ENCODE results near the gene CAMTA1.

CAMTA1 gene

DNA sequence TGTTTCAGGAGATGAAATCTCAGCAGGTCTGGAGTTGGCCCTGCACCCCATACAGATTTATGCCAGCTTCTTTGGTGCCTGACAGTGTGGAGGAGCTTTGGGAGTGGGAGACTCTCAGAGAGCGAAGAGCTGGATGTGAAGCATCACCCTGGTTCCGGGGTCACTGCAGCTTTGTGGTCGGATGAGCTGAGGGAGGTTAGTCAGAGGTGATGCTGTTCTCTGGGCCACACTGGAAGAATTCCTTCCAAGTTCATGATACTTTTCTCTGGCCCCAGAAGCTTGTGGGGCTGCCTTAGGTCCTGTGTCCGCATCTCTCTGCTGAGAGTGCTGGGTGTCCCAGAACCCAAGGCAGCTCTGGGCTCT, 467.8 kb downstream of the CAMTA1 start:
- no peak for DNase-seq

GRCh38 chr1:7253988-7254587, 468.8 kb downstream of the CAMTA1 start:
- no peak for DNase-seq

DNA sequence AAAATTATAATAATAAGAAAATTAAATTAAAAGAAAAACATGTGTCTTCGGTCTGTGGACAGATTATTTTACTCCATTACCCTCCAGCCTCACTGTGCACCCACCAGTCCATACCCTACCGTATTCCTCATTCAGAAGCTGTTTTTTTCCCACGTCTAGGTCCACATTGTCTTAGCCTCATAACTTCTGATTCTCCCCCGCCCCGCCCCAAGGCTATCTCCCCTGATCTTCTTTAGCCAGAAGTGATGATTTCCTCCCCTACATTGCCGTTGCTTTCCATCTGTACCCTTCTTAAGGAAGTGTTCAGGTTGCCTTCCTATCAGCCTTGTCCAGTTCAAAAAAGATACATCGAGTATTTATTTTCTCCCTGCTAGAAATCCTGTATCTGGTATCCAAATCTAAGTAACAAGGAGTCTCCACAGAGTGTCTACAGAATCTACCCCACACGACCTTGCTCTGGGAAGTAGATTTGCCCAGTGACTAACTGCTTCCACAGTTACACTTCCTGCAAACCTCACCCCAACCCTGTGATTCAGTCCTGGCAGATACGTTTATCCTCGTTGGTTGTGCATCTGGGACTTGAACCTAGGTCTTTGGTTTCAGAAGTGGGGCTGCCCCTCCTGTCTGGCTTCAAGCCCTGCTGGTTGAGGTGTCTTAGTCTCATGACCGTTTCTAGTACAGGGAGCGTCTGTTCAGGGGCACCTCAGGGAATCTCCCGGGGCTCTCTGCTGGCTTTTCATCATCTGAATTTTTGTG, 470.2 kb downstream of the CAMTA1 start:
- DNase-seq = no peak

GRCh38 chr1:7256526-7256925, 471.3 kb downstream of the CAMTA1 start:
- no peak for DNase-seq

GRCh38 chr1:7257225-7257624, 472.0 kb downstream of the CAMTA1 start:
- DNase-seq = no peak

DNA sequence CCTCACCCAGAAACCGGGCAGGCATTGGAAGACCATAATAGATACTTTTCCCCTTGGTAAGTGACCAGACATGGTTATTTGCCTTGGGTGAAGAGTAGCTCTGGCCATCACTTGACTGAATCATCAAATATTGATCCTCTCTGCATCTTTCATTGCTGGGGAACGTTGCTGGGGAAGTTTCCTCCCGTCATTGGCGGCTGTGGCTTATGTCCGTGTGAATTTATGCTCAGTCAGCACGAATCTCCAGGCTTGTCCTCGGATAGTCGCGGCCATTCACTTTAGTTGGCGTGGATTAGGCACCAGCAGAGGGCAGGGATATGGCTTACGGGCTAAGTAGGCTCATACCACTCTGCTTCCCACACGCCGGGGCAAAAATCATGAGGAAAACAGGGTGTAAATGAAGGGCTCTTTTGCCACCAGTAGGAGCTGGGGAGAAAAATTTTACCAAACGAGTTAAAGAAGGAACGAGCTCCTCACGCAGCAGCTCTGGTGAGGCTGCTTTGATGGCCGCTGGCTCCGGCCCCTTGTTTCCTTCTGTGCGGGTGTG, 473.4 kb downstream of the CAMTA1 start:
- DNase-seq = no peak

- DNase-seq = no peak
Measured at GRCh38 chr1:7259955-7260354, 474.7 kb downstream of the CAMTA1 start.

GRCh38 chr1:7261490-7261889, 476.2 kb downstream of the CAMTA1 start:
- DNase-seq = no peak

- no peak for DNase-seq
Measured at GRCh38 chr1:7262611-7263010, 477.4 kb downstream of the CAMTA1 start.

DNA sequence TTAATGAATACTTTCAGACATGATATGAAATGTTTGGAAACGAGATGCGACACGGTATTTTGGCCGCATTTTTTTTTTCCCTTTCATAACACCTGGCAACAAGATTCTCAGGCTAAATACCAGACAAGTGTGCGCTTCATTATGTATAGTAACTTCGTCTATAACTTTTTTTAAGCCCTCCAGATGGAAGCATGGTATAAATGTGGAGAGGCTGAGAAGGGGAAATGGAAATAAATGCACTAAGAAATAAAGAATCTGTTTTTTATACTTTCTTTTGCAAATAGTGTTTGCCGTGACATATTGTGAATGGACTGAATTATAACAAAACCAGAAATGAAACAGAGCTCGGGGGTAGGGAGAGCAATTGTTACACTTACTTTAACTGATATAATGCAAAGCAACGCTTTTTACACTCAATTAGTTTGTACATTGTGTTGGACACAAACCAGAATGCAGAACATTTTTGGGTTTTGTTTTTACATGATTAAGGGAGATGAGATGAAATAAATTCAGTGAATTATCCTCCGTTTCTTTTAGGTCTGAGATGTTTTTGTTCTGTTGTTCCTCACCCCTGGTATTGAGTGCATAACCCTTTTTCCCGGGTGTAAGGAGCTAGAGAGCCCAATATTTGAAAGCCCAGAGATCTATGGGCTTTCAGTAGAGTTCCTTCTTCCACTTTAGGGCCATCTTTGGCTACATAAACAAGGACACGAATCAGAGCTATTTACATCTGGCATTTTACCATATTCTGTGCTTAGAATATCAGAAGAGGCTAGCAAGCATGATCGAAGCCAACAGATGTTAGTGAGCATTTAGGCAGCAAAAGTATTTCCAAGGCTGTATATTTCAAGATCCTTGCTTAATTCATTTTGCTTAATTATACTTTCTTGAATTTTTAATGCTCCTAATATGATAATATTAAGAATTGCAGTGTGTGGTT, 478.0 kb downstream of the CAMTA1 start:
- no peak for DNase-seq

DNA sequence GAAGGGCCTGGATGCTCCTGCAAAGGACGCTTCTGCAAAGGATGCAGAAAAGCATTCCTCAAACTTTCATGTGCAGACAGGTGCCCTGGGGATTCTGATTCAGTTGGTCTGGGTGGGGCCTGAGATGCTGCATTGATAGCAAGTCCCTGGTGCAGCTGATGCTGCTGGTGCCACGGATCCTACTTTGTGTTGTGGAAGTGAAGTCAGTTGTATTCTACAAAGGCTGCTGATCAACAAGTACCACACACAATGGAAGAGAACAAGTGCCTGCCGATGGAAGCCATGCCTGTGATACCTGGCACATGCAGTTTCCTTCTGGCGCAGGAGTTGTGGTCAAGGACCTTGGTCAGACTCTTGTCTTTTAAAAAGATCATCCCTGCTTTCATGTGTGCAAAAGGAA, 478.8 kb downstream of the CAMTA1 start:
- DNase-seq = no peak

DNA sequence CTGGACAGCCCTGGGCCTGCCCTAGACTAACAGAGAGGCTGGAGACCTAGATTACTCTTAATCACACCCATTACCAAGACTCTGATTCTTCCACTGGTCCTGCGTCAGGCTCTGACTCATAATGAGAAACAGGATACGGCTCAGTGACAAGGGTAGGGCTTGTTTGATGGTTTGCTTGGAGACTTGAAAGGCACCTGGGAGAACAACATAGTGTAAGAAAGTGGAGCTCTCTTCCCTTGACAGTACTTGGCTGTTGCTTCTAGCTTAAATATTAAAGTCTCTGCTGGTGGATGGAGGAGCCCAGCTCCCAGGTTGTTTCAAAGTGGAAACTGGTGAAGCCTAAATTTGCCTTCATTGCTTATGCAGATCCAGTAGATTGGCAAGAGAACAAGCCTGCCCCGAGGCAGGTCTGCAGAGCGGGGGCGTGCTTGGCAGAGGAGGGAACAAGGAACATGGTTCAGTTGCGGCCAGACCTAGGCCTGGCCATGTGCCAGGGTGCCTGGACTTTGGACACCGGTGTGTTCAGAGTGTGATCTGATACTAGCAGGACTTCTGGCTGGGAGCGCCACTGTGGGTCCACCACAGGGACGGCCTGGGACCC, 480.6 kb downstream of the CAMTA1 start:
- DNase-seq = no peak

GRCh38 chr1:7266561-7266960, 481.3 kb downstream of the CAMTA1 start:
- DNase-seq = no peak

- no peak for DNase-seq
Measured at GRCh38 chr1:7267493-7267892, 482.2 kb downstream of the CAMTA1 start.

DNA sequence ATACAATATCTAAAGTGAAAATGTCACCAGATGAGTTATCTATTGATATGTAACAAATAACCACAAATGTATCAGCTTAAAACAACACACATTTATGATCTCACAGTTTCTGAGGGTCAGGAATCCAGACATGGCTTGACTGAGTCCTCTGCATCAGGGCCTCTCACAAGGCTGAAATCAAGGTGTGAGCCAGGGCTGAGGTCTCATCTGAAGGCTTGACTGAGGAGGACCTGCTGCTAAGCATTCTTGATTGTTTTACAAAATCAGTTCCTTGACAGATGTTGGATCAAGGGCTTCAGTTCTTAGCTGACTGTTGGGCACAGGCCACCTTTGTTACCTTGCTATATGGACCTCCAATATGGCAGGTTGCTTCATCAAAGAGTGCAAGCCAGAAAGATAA, 483.7 kb downstream of the CAMTA1 start:
- DNase-seq = no peak

GRCh38 chr1:7269525-7269924, 484.3 kb downstream of the CAMTA1 start:
- no peak for DNase-seq

DNA sequence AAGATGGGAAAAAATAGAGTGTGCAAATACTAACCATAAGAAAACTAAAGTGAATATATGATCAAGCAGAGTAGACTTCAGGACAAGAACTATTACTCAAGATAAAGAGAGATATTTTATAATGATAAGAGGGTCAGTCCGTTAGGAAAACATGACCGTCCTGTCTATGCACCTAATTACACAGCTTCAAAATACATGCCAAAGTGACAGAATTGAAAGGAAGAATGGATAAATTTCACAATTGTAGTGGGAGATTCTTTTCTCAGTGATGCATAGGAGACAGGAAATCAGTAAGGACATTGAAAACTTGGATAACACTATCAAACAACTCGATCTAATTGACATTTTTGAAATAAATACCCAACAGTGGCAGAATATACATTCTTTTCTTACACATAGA, 489.0 kb downstream of the CAMTA1 start:
- DNase-seq = no peak

- no peak for DNase-seq
Measured at GRCh38 chr1:7278045-7278444, 492.8 kb downstream of the CAMTA1 start.

GRCh38 chr1:7278827-7279765, 493.8 kb downstream of the CAMTA1 start:
- no peak for DNase-seq

DNA sequence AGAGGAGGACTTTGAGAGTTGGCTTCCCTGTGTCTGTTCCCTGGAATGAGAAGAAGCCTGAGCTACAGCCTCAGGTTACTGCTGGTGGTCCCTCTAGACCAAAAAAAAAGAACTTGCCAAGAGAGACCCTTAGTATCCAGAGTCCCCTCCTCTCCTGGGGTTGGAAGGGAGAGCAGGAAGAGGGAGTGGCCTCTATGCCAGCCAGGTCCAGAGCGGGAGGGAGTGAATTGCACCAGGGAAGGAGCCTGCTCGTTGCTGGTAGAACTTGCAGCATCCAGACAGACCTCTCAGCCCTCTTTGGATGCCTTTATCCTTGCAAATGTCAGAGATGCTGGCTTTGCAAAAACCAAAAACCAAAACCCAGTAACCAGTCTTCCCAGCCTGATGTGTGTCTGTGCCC, 494.5 kb downstream of the CAMTA1 start:
- no peak for DNase-seq

All from hypothalamus (tissue), 51 donors.